Stimulated activated CD4-positive, alpha-beta T cell treated with anti-CD3 and anti-CD28 coated beads, Interleukin-2, amount 100 ng/mL, for 4 hours (primary cell): ENCODE results near the gene LHFPL6.

ENCODE experiments used
- DNase-seq: peaks from one replicate; pipeline ENCODE4 v3.0.0-alpha.2; 2020; ENCODE audit warnings: low read depth

LHFPL6 gene

GRCh38 chr13:39510316-39510695, 92.7 kb downstream of the LHFPL6 start:
- DNase-seq: no peak

- DNase-seq: no peak
Measured at GRCh38 chr13:39509616-39510315, 93.2 kb downstream of the LHFPL6 start.

GRCh38 chr13:39506559-39507390, 96.2 kb downstream of the LHFPL6 start:
- DNase-seq: no peak

- no peak for DNase-seq
Measured at GRCh38 chr13:39505151-39505550, 97.8 kb downstream of the LHFPL6 start.

- no peak for DNase-seq
Measured at GRCh38 chr13:39503048-39503447, 99.9 kb downstream of the LHFPL6 start.

- DNase-seq: no peak
Measured at GRCh38 chr13:39501702-39502324, 101.2 kb downstream of the LHFPL6 start.

- no peak for DNase-seq
Measured at GRCh38 chr13:39499604-39500003, 103.4 kb downstream of the LHFPL6 start.

- no peak for DNase-seq
Measured at GRCh38 chr13:39498471-39499114, 104.4 kb downstream of the LHFPL6 start.

GRCh38 chr13:39496506-39496905, 106.5 kb downstream of the LHFPL6 start:
- no peak for DNase-seq

GRCh38 chr13:39494633-39495032, 108.4 kb downstream of the LHFPL6 start:
- no peak for DNase-seq

GRCh38 chr13:39494006-39494405, 109.0 kb downstream of the LHFPL6 start:
- no peak for DNase-seq

GRCh38 chr13:39490136-39490535, 112.9 kb downstream of the LHFPL6 start:
- DNase-seq: no peak

- DNase-seq: no peak
Measured at GRCh38 chr13:39486758-39487157, 116.2 kb downstream of the LHFPL6 start.

- no peak for DNase-seq
Measured at GRCh38 chr13:39485314-39485700, 117.7 kb downstream of the LHFPL6 start.

GRCh38 chr13:39484506-39485313, 118.3 kb downstream of the LHFPL6 start:
- DNase-seq: no peak

- no peak for DNase-seq
Measured at GRCh38 chr13:39483326-39483725, 119.7 kb downstream of the LHFPL6 start.

- no peak for DNase-seq
Measured at GRCh38 chr13:39481491-39481890, 121.5 kb downstream of the LHFPL6 start.

- DNase-seq: no peak
Measured at GRCh38 chr13:39474600-39474999, 128.4 kb downstream of the LHFPL6 start.

- no peak for DNase-seq
Measured at GRCh38 chr13:39469676-39470075, 133.3 kb downstream of the LHFPL6 start.

- DNase-seq: no peak
Measured at GRCh38 chr13:39468306-39468705, 134.7 kb downstream of the LHFPL6 start.

GRCh38 chr13:39463611-39464010, 139.4 kb downstream of the LHFPL6 start:
- no peak for DNase-seq

GRCh38 chr13:39462906-39463305, 140.1 kb downstream of the LHFPL6 start:
- no peak for DNase-seq
